Measurements from ENCODE around the gene ZIC4. TPM values are rescaled to one million over a fixed set of nuclear protein-coding genes. Genes with fewer than 3 reads are reported as not detected.

ZIC4 gene
- polyA plus RNA-seq, 3 donors = not detected

DNA sequence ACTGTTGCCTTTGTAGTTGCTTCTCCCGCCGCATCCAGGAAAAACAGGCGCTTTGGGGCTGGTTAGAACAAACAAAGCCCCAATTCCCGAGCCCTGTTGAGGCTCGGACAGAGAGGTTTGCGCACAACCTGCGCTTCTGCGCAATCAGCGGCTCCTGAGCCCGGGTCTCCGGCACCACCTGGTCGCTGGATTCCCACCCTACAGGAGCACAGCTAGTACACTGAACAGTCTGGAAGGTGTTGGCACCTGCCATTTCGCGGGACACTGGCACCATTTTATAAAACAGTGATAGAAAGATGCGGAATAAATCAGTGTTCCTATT lies 13.8 kb downstream of the ZIC4 start:
- Histone ChIP-seq H3K4me3 (replicated peaks in 1 of 3; ENCODE audit: low read depth in 2 of 3, low read length in 3 of 3) (no peak overlapping the region), H3K9ac (ENCODE audit: insufficient read depth, low read length, poor library complexity, severe bottlenecking) (no peak overlapping the region), H3K4me1 (ENCODE audit: control insufficient read depth in 1 of 2, insufficient read depth in 2 of 2, low read length in 2 of 2) (no peaks in the 10 kb centered on the region), H3K79me2 (ENCODE audit: insufficient read depth, low read length) (no peaks in the 10 kb centered on the region), H3K36me3 (replicated peaks in 1 of 2; ENCODE audit: control insufficient read depth in 1 of 2, insufficient read depth in 2 of 2, low read length in 2 of 2) (no peaks in the 10 kb centered on the region), H4K20me1 (ENCODE audit: insufficient read depth, low read length) (no peaks in the 10 kb centered on the region), H3K27ac (ENCODE audit: low read depth in 1 of 2, low read length in 2 of 2) (no peak overlapping the region), H3K27me3 (ENCODE audit: control insufficient read depth in 2 of 2, insufficient read depth in 2 of 2, low read length in 2 of 2) (peaks cover 81 to 100% of the 10 kb centered on the region in 2 donors), H3K4me2 (replicated peaks; ENCODE audit: extremely low read depth, low read length, poor library complexity, severe bottlenecking) (no peak overlapping the region), H2AFZ (ENCODE audit: insufficient read depth, low read depth, low read length, poor library complexity, severe bottlenecking) (no peak overlapping the region), H3K9me3 (replicated peaks in 1 of 2; ENCODE audit: control insufficient read depth in 1 of 2, insufficient read depth in 1 of 2, low read length in 2 of 2) (peaks cover 43 to 93% of the 10 kb centered on the region in 2 donors)
- 6% methylated on average over 12 of the region's 15 CpGs for WGBS (ENCODE audit: insufficient coverage)
- H3K4me1 Mint-ChIP-seq = peaks cover 4% of the 10 kb centered on the region
- peaks cover 98 to 100% (median 100%) of the 10 kb centered on the region in 3 donors for H3K27me3 Mint-ChIP-seq (ENCODE audit: low read depth in 3 of 3)
- DNase-seq = no peak
- intact Hi-C loops (cut with micrococcal nuclease) = no loop called here
- H3K9me3 Mint-ChIP-seq = peaks cover 28 to 95% (median 84%) of the 10 kb centered on the region in 7 donors
- peaks cover 14 to 18% of the 10 kb centered on the region in 2 donors for H3K36me3 Mint-ChIP-seq
- peak overlapping the region in 1 of 2 donors; percentile 83 for H3K4me3 Mint-ChIP-seq
- TF ChIP-seq, protein P1, sequence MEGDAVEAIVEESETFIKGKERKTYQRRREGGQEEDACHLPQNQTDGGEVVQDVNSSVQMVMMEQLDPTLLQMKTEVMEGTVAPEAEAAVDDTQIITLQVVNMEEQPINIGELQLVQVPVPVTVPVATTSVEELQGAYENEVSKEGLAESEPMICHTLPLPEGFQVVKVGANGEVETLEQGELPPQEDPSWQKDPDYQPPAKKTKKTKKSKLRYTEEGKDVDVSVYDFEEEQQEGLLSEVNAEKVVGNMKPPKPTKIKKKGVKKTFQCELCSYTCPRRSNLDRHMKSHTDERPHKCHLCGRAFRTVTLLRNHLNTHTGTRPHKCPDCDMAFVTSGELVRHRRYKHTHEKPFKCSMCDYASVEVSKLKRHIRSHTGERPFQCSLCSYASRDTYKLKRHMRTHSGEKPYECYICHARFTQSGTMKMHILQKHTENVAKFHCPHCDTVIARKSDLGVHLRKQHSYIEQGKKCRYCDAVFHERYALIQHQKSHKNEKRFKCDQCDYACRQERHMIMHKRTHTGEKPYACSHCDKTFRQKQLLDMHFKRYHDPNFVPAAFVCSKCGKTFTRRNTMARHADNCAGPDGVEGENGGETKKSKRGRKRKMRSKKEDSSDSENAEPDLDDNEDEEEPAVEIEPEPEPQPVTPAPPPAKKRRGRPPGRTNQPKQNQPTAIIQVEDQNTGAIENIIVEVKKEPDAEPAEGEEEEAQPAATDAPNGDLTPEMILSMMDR (IDR thresholded peaks at IDR 0.05) = no peak
- H3K27ac Mint-ChIP-seq = no peak overlapping the region

DNA sequence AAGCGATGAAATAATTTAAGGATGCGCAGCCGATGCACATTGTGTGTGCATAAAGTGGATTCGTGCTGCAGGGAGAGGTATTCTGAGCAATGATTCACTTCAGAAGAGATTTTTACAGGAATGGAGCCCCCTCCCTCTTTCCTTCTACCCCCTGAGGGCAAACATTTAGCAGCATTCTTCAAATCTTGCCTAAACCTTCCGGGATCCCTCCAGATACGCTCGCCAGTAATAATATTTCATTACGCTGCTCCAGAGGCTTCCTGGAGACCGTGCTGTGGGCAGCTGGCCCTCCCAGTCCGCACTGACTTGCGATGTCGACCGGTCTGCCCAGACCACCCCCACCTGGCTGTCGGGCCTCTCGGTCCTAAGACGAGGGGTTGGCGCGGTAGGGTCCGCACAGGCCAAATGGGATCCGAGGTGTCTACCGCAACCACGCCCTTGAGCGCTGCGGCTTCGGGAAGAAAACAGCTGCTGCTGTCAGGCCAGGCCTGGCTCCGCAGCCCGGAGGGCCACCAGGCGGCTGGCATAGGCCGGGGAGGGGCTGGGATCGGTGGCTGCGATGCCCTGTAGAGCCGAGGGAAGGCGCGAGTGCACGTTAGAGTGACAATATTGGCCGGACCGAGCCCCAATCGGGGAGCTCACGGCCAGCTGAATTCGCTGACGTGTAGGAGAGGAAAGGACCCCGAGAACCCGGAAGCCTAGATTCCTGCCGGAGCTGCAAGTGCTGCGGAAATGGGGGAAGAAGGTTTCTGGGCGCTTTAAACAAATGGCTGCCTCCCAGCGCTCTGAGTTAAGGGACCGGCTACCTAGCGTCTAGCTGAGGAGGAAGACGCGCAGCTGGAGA lies 14.3 kb downstream of the ZIC4 start:
- Histone ChIP-seq H2AFZ (ENCODE audit: insufficient read depth, low read depth, low read length, poor library complexity, severe bottlenecking) (no peak overlapping the region), H3K36me3 (replicated peaks in 1 of 2; ENCODE audit: control insufficient read depth in 1 of 2, insufficient read depth in 2 of 2, low read length in 2 of 2) (no peaks in the 10 kb centered on the region)

More for the DNA sequence above, 14.3 kb downstream of the ZIC4 start:
- H3K4me3 Mint-ChIP-seq = peak overlapping the region in 1 of 2 donors; percentile 83
- intact Hi-C loops (cut with micrococcal nuclease) = no loop called here
- Histone ChIP-seq H3K9me3 (replicated peaks in 1 of 2; ENCODE audit: control insufficient read depth in 1 of 2, insufficient read depth in 1 of 2, low read length in 2 of 2) (peaks cover 39 to 93% of the 10 kb centered on the region in 2 donors), H3K4me3 (replicated peaks in 1 of 3; ENCODE audit: low read depth in 2 of 3, low read length in 3 of 3) (no peak overlapping the region), H3K27me3 (ENCODE audit: control insufficient read depth in 2 of 2, insufficient read depth in 2 of 2, low read length in 2 of 2) (peaks cover 82 to 100% of the 10 kb centered on the region in 2 donors), H3K27ac (ENCODE audit: low read depth in 1 of 2, low read length in 2 of 2) (no peak overlapping the region), H4K20me1 (ENCODE audit: insufficient read depth, low read length) (no peaks in the 10 kb centered on the region), H3K4me1 (ENCODE audit: control insufficient read depth in 1 of 2, insufficient read depth in 2 of 2, low read length in 2 of 2) (no peaks in the 10 kb centered on the region), H3K9ac (ENCODE audit: insufficient read depth, low read length, poor library complexity, severe bottlenecking) (no peak overlapping the region), H3K79me2 (ENCODE audit: insufficient read depth, low read length) (no peaks in the 10 kb centered on the region), H3K4me2 (replicated peaks; ENCODE audit: extremely low read depth, low read length, poor library complexity, severe bottlenecking) (no peak overlapping the region)
- TF ChIP-seq, protein P1 (IDR thresholded peaks at IDR 0.05) = no peak
- no peak for DNase-seq
- H3K9me3 Mint-ChIP-seq = peaks cover 26 to 92% (median 84%) of the 10 kb centered on the region in 7 donors
- H3K27ac Mint-ChIP-seq = no peak overlapping the region
- peaks cover 98 to 100% (median 100%) of the 10 kb centered on the region in 3 donors for H3K27me3 Mint-ChIP-seq (ENCODE audit: low read depth in 3 of 3)
- H3K36me3 Mint-ChIP-seq = peaks cover 11 to 15% of the 10 kb centered on the region in 2 donors
- H3K4me1 Mint-ChIP-seq = peaks cover 4% of the 10 kb centered on the region
- 4% methylated on average over 47 of the region's 51 CpGs for WGBS (ENCODE audit: insufficient coverage)

Measured in CD14-positive monocyte (primary cell).